ENCODE results near the gene AUTS2.
"Not testable (repeated sequence)": the region's sequence is repeated elsewhere in the genome, so short reads cannot be mapped to it uniquely, and the experiment has no call there.

The AUTS2 gene

DNA sequence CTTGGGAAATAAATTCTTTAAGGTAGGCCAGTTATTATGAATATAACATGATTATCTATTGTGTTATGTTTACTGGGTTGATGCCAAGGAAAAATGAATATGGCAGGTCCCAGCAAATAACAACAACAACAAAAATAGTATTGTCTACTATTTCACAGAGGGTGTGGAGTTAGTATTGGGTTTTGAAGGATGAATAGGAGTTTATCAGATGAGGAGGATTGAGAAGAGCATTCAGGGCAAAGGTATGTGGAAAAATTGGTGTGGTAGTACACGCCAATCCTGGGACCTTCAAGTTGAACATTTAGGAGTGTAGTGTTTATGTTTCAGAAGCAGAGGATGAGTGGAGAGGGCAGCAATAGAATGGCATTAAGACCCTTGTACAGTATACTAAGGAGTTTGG, 671.9 kb downstream of the AUTS2 start:
- no peak for DNase-seq (ENCODE audit: low read depth)
- TF ChIP-seq, protein P1, sequence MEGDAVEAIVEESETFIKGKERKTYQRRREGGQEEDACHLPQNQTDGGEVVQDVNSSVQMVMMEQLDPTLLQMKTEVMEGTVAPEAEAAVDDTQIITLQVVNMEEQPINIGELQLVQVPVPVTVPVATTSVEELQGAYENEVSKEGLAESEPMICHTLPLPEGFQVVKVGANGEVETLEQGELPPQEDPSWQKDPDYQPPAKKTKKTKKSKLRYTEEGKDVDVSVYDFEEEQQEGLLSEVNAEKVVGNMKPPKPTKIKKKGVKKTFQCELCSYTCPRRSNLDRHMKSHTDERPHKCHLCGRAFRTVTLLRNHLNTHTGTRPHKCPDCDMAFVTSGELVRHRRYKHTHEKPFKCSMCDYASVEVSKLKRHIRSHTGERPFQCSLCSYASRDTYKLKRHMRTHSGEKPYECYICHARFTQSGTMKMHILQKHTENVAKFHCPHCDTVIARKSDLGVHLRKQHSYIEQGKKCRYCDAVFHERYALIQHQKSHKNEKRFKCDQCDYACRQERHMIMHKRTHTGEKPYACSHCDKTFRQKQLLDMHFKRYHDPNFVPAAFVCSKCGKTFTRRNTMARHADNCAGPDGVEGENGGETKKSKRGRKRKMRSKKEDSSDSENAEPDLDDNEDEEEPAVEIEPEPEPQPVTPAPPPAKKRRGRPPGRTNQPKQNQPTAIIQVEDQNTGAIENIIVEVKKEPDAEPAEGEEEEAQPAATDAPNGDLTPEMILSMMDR (IDR thresholded peaks at IDR 0.05; ENCODE audit: control insufficient read depth, extremely low read depth, insufficient read depth), result no peak
- no peak overlapping the region for H3K4me3 ChIP-seq (ENCODE audit: low read depth, low read length)

DNA sequence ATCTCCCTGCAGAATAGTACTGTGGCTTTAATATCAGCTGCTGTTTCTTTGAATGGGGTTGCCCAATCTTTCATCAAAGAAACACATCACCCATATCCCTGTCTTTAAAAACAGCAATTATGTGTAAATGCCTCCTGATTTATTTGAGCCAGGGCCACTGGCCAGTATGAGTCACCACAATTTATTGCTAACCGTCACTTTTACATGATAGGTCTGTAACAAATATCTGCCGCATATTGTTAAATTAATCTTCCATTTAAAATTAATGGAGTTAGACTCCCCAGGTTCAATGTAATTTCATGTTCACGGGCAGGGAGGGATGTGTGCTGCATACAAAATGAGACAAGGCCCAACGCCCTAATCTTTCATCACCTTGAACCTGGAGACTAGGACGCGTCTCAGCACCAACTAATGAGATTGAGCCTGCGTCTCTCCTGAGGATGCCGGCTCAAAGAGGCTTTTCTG, 673.4 kb downstream of the AUTS2 start:
- no peak overlapping the region for H3K4me3 ChIP-seq (ENCODE audit: low read depth, low read length)
- TF ChIP-seq, protein P1 (IDR thresholded peaks at IDR 0.05; ENCODE audit: control insufficient read depth, extremely low read depth, insufficient read depth), result no peak
- DNase-seq (ENCODE audit: low read depth), result no peak

DNA sequence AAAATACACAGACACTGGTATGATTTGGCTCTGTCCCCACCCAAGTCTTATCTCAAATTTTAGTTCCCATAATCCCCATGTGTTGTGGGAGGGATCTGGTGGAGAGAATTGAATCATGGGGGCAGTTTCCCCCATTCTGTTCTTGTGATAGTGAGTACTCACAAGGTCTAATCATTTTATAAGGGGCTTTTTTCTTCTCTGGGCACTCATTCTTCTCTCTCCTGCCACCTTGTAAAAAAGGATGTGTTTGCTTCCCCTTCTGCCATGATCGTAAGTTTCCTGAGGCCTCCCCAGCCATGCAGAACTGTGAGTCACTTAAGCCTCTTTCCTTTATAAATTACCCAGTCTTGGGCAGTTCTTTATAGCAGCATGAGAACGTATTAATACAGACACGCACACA, 677.3 kb downstream of the AUTS2 start:
- not testable (repeated sequence) for H3K4me3 ChIP-seq (ENCODE audit: low read depth, low read length); DNase-seq (ENCODE audit: low read depth)

DNA sequence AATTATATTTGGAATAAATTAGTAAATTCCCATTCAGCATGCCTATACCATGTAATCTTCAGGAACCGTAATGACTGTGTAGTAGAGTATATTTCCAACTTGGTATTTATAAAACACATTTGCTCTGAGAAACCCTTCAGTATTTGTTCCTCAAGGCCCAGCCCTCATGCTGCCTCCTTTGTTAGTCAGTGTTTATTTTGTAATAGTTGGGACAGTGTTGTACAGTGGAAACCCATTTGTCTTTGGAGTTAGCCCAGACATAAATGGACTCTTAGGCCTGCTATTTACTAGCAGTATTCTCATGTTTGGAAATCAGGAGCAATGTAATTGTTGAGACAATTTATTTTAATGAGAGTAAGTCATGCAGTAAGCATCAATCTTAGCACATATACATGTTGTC, 686.9 kb downstream of the AUTS2 start:
- TF ChIP-seq, protein P1 (IDR thresholded peaks at IDR 0.05; ENCODE audit: control insufficient read depth, extremely low read depth, insufficient read depth), result no peak
- no peak overlapping the region for H3K4me3 ChIP-seq (ENCODE audit: low read depth, low read length)
- no peak for DNase-seq (ENCODE audit: low read depth)

DNA sequence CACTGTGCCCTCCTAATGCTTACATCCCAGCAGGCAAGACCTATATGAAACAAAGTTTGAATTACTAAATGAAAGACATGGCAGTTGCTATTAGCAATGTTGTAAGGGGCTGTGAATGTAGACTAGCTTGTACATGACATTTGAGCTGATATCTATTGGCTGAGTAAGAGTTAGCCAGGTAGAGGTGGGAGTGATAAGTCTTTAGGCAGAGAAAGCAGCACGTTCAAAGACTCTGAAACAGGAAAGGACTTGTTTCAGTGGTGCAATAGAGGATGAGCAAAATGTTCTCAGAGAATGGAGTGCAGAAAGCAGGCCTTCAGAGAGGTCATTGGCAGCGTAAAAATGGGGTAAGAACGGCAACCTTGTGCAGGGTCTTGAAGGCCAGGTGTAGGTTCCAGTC, 687.6 kb downstream of the AUTS2 start:
- TF ChIP-seq, protein P1 (IDR thresholded peaks at IDR 0.05; ENCODE audit: control insufficient read depth, extremely low read depth, insufficient read depth), result no peak
- no peak overlapping the region for H3K4me3 ChIP-seq (ENCODE audit: low read depth, low read length)
- DNase-seq (ENCODE audit: low read depth), result no peak

DNA sequence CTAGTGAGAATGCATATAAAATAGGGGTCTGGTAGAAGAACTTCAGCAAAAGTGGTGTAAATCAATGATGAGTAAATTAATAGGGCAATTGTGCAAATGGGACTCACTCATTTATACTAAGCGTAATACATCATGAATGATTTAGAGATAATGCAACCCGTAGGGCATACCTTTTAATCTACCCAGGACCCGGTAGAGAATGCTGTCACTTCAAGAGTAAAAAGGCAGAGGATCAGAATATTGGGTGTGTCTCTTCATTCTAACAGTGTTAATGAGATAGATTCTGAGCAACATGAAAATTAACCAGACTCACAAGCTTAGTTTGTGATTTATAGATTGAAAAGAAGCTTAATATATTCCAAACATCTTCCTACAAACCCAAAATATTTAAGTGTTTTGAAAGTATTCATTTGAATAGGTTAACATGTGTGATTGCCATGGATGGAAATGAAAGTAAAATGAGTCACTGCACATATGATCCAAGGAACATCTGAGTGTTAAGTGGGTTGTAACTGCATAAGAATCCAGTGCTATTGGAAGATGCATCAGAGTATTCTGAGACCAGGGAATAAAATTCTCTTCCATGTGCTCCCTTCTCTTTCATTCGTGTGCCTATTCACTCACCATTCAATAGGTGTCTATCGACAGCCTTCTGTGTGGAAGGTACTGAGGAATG, 690.6 kb downstream of the AUTS2 start:
- TF ChIP-seq, protein P1 (IDR thresholded peaks at IDR 0.05; ENCODE audit: control insufficient read depth, extremely low read depth, insufficient read depth), result no peak
- DNase-seq (ENCODE audit: low read depth), result no peak
- no peak overlapping the region for H3K4me3 ChIP-seq (ENCODE audit: low read depth, low read length)

DNA sequence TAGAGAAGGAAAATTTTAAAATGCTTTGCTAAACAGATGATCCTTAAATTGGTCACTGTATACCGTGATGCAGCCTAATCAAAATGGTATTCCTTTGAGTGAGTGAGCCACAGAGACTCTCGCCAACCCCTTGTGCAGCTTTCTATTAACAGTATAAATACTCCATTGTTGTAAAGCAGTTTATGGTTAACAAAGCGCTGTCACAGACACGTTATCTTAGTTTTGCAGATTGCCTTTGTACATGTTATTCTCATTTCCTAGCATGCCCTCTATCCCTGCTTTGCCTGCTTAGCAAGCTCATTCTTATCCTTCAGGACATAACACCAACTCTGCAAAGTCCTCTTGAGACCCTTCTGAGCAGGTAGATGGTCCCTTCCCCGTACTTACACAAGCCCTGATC, 694.4 kb downstream of the AUTS2 start:
- H3K4me3 ChIP-seq (ENCODE audit: low read depth, low read length), result no peak overlapping the region
- TF ChIP-seq, protein P1 (IDR thresholded peaks at IDR 0.05; ENCODE audit: control insufficient read depth, extremely low read depth, insufficient read depth), result no peak
- DNase-seq (ENCODE audit: low read depth), result no peak

Data from LNCaP clone FGC (cell line).